Body of pancreas (tissue), 4 donors: ENCODE results near the gene LCE4A.

Experiments
- CTCF ChIP-seq, 7 experiments: fragments of 450-650 bp in 4 of 7; fragments of 200-600 bp in 3 of 7; sonication (generic) in 3 of 7; IDR thresholded peaks; one replicate each; pipeline ENCODE4 v1.5.1; 2016 to 2019; ENCODE audit warnings: antibody characterized with exemption in 7 of 7
- POLR2A ChIP-seq, 3 donors: fragments of 450-650 bp; IDR thresholded peaks; one replicate each; pipeline ENCODE4 v1.6.1; 2016; ENCODE audit warnings: antibody characterized with exemption in 3 of 3, mild to moderate bottlenecking in 2 of 3

GRCh38 chr1:152743371-152744145 lies 35.6 kb downstream of the LCE4A start:
- no peak for TF ChIP-seq CTCF (IDR thresholded peaks at IDR 0.05)
- TF ChIP-seq POLR2A (IDR thresholded peaks at IDR 0.05): no peak
